ENCODE data around the gene EBI3. TPM values are rescaled to one million over a fixed set of nuclear protein-coding genes. Genes with fewer than 3 reads are reported as not detected.

The EBI3 gene
- polyA plus RNA-seq, 1 donor (not counting 4 experiments of a cell fraction or from before 2014, with no cell fraction given) = 0.05 TPM

DNA sequence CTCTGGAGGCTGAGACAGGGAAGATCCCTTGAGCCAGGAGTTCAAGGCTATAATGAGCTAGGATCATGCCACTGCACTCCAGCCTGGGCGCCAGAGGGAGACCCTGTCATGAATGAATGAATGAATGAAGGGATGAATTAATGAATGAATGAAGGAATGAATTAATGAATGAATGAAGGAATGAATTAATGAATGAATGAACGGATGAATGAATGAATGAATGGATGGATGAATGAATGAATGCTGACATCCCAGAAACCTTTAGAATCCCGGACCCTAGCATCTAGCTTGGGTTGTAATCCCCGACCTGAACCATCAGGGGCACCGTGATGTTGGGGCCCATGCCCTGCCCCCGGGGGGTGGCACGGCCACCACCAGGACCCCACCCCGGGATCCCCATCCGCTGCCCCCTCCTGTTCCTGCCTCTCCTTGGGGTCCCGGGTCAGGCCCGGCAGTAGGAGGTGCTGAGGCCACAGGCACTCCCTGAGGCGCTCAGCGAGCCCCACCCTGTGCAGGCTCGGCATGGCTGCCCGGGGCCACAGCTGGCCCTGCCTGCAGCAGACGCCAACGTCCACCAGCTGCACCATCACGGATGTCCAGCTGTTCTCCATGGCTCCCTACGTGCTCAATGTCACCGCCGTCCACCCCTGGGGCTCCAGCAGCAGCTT, 3.4 kb downstream of the EBI3 start:
- DNase-seq (ENCODE audit: low read depth, low spot score) (no peak), FAIRE-seq (no peak)
- Histone ChIP-seq H3K9me3 (ENCODE audit: control insufficient read depth, low read depth, low read length) (no peaks in the 10 kb centered on the region), H3K79me2 (ENCODE audit: control insufficient read depth, insufficient read depth, low read length) (no peaks in the 10 kb centered on the region), H3K4me2 (ENCODE audit: control insufficient read depth, extremely low read depth, insufficient read depth, low read depth, low read length) (no peak overlapping the region), H3K9me1 (ENCODE audit: control insufficient read depth, extremely low read depth, insufficient read depth, low read length) (no peaks in the 10 kb centered on the region), H4K20me1 (ENCODE audit: control insufficient read depth, extremely low read depth, insufficient read depth, low read length) (no peaks in the 10 kb centered on the region), H3K9ac (ENCODE audit: control insufficient read depth, extremely low read depth, insufficient read depth, low read length) (no peak overlapping the region), H2AFZ (ENCODE audit: control insufficient read depth, low read length) (no peak overlapping the region), H3K27ac (ENCODE audit: control insufficient read depth, insufficient read depth, low read length) (no peak overlapping the region), H3K27me3 (ENCODE audit: control insufficient read depth, extremely low read depth, insufficient read depth, low read length) (peaks cover 15% of the 10 kb centered on the region), H3K4me1 (ENCODE audit: control insufficient read depth, extremely low read depth, insufficient read depth, low read length) (no peaks in the 10 kb centered on the region), H3K36me3 (ENCODE audit: control insufficient read depth in 2 of 2, extremely low read depth in 1 of 2, insufficient read depth in 2 of 2, low read length in 2 of 2) (no peaks in the 10 kb centered on the region), H3K4me3 (ENCODE audit: control insufficient read depth in 2 of 3, extremely low read depth in 1 of 3, insufficient read depth in 2 of 3, low read depth in 1 of 3, low read length in 3 of 3) (no peak overlapping the region)
- no peak for TF ChIP-seq EZH2 (IDR thresholded peaks at IDR 0.05; ENCODE audit: low read length)
- TF ChIP-seq, protein P1, sequence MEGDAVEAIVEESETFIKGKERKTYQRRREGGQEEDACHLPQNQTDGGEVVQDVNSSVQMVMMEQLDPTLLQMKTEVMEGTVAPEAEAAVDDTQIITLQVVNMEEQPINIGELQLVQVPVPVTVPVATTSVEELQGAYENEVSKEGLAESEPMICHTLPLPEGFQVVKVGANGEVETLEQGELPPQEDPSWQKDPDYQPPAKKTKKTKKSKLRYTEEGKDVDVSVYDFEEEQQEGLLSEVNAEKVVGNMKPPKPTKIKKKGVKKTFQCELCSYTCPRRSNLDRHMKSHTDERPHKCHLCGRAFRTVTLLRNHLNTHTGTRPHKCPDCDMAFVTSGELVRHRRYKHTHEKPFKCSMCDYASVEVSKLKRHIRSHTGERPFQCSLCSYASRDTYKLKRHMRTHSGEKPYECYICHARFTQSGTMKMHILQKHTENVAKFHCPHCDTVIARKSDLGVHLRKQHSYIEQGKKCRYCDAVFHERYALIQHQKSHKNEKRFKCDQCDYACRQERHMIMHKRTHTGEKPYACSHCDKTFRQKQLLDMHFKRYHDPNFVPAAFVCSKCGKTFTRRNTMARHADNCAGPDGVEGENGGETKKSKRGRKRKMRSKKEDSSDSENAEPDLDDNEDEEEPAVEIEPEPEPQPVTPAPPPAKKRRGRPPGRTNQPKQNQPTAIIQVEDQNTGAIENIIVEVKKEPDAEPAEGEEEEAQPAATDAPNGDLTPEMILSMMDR (optimal IDR thresholded peaks at IDR 0.05 in 1 of 3, IDR thresholded peaks at IDR 0.05 in 1 of 3, conservative IDR thresholded peaks at IDR 0.05 in 1 of 3; ENCODE audit: extremely low read depth in 1 of 3, insufficient read depth in 2 of 3, low read length in 3 of 3) = no peak
- dilution Hi-C loops (cut with MboI; ENCODE audit: extremely low pct_ligation_motif_present, low sequenced_read_pairs) = no loop called here

DNA sequence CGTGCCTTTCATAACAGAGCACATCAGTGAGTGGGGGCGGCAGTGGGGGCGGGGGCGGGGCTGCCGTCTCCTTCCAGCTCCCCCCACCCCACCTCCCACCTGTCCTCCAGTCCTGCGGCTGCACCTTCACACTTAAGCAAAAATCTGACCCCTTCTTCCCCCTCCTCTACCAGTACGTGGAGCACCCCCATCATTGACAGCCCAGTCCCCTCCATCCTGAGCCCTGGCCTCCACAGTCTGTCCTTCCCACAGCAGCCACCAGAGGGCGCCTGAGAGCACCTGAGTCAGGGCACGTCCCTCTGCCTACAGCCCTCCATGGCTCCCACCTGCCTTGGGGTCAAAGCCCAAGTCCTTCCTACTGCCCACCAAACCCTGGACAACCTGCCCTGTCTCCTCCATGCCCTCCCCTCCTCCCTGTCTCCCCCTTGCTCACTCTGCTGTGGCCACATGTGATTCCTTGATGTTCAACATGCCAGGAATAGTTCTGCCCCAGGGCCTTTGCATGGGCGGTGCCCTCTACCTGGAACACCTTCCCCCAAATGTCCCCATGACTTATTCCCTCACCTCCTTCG, 4.0 kb downstream of the EBI3 start:
- no peak for TF ChIP-seq EZH2 (IDR thresholded peaks at IDR 0.05; ENCODE audit: low read length)
- TF ChIP-seq, protein P1 (optimal IDR thresholded peaks at IDR 0.05 in 1 of 3, IDR thresholded peaks at IDR 0.05 in 1 of 3, conservative IDR thresholded peaks at IDR 0.05 in 1 of 3; ENCODE audit: extremely low read depth in 1 of 3, insufficient read depth in 2 of 3, low read length in 3 of 3) = peak; percentile 81 to 92 (median 87)
- no peaks in the 10 kb centered on the region for H4K20me1 ChIP-seq (ENCODE audit: control insufficient read depth, extremely low read depth, insufficient read depth, low read length)
- no peak overlapping the region for H3K9ac ChIP-seq (ENCODE audit: control insufficient read depth, extremely low read depth, insufficient read depth, low read length)
- H3K4me1 ChIP-seq (ENCODE audit: control insufficient read depth, extremely low read depth, insufficient read depth, low read length) = no peaks in the 10 kb centered on the region
- H3K79me2 ChIP-seq (ENCODE audit: control insufficient read depth, insufficient read depth, low read length) = no peaks in the 10 kb centered on the region
- H3K4me2 ChIP-seq (ENCODE audit: control insufficient read depth, extremely low read depth, insufficient read depth, low read depth, low read length) = no peak overlapping the region
- no peaks in the 10 kb centered on the region for H3K9me3 ChIP-seq (ENCODE audit: control insufficient read depth, low read depth, low read length)
- no peak for FAIRE-seq
- H3K27me3 ChIP-seq (ENCODE audit: control insufficient read depth, extremely low read depth, insufficient read depth, low read length) = peaks cover 14% of the 10 kb centered on the region
- H3K4me3 ChIP-seq (ENCODE audit: control insufficient read depth in 2 of 3, extremely low read depth in 1 of 3, insufficient read depth in 2 of 3, low read depth in 1 of 3, low read length in 3 of 3) = no peak overlapping the region
- no peaks in the 10 kb centered on the region for H3K36me3 ChIP-seq (ENCODE audit: control insufficient read depth in 2 of 2, extremely low read depth in 1 of 2, insufficient read depth in 2 of 2, low read length in 2 of 2)
- dilution Hi-C loops (cut with MboI; ENCODE audit: extremely low pct_ligation_motif_present, low sequenced_read_pairs) = no loop called here
- H2AFZ ChIP-seq (ENCODE audit: control insufficient read depth, low read length) = no peak overlapping the region
- no peak for DNase-seq (ENCODE audit: low read depth, low spot score)
- H3K27ac ChIP-seq (ENCODE audit: control insufficient read depth, insufficient read depth, low read length) = no peak overlapping the region
- no peaks in the 10 kb centered on the region for H3K9me1 ChIP-seq (ENCODE audit: control insufficient read depth, extremely low read depth, insufficient read depth, low read length)
